Trophoblast cell (in vitro differentiated cells and primary cell): ENCODE measurements around the gene B4GALNT3.

ENCODE experiments used
- DNase-seq, 2 donors: peaks; one replicate each; pipeline ENCODE4 v3.0.0-alpha.2; 2016
- H2AFZ ChIP-seq: 2 replicates; pipeline ENCODE4 v1.6.1; 2013; ENCODE audit warnings: low read length, moderate library complexity, mild to moderate bottlenecking; ENCODE audit not compliant: insufficient read depth, poor library complexity
- H2AK5ac ChIP-seq: 2 replicates; pipeline ENCODE4 v1.6.1; 2013; ENCODE audit warnings: mild to moderate bottlenecking, low read length
- H2BK120ac ChIP-seq: 2 replicates; pipeline ENCODE4 v1.6.1; 2013; ENCODE audit warnings: low read length, mild to moderate bottlenecking, moderate library complexity; ENCODE audit not compliant: insufficient read depth, poor library complexity
- H2BK12ac ChIP-seq: 2 replicates; pipeline ENCODE4 v1.6.1; 2013; ENCODE audit warnings: mild to moderate bottlenecking, low read length, moderate library complexity
- H2BK5ac ChIP-seq: 2 replicates; pipeline ENCODE4 v1.6.1; 2013; ENCODE audit warnings: low read length, low read depth, moderate library complexity, mild to moderate bottlenecking; ENCODE audit not compliant: poor library complexity
- H3K14ac ChIP-seq: 2 replicates; pipeline ENCODE4 v1.6.1; 2013; ENCODE audit warnings: mild to moderate bottlenecking, low read length
- H3K18ac ChIP-seq: 2 replicates; pipeline ENCODE4 v1.6.1; 2013; ENCODE audit warnings: mild to moderate bottlenecking, low read length
- H3K23ac ChIP-seq: 2 replicates; pipeline ENCODE4 v1.6.1; 2013; ENCODE audit warnings: low read length
- H3K27ac ChIP-seq: 2 replicates; pipeline ENCODE4 v1.5.1; 2013; ENCODE audit warnings: low read depth, mild to moderate bottlenecking, inconsistent platforms, low read length, moderate library complexity
- H3K27me3 ChIP-seq: 2 replicates; pipeline ENCODE4 v1.6.1; 2013; ENCODE audit warnings: inconsistent platforms, mild to moderate bottlenecking, low read length, moderate library complexity; ENCODE audit not compliant: insufficient read depth
- H3K36me3 ChIP-seq, 2 experiments: 1 replicate in 1 of 2; 2 replicates in 1 of 2; pipeline ENCODE4 v1.6.1; 2013; ENCODE audit warnings: low read length in 2 of 2, mild to moderate bottlenecking in 2 of 2, moderate library complexity in 1 of 2; ENCODE audit not compliant: insufficient read depth in 2 of 2, control insufficient read depth in 1 of 2
- H3K4ac ChIP-seq: 2 replicates; pipeline ENCODE4 v1.6.1; 2013; ENCODE audit warnings: low read depth, mild to moderate bottlenecking, low read length, moderate library complexity
- H3K4me1 ChIP-seq, 2 experiments: 1 replicate in 1 of 2; 2 replicates in 1 of 2; pipeline ENCODE4 v1.6.1; 2013; ENCODE audit warnings: low read length in 2 of 2, mild to moderate bottlenecking in 2 of 2, moderate library complexity in 1 of 2; ENCODE audit not compliant: insufficient read depth in 2 of 2, control insufficient read depth in 1 of 2
- H3K4me2 ChIP-seq: 2 replicates; pipeline ENCODE4 v1.6.1; 2013; ENCODE audit warnings: inconsistent platforms, mild to moderate bottlenecking, low read length, moderate library complexity
- H3K4me3 ChIP-seq: 2 replicates; pipeline ENCODE4 v1.5.1; 2013; ENCODE audit warnings: mild to moderate bottlenecking, low read depth, low read length, inconsistent platforms
- H3K79me1 ChIP-seq: one replicate; pipeline ENCODE4 v1.6.1; 2013; ENCODE audit warnings: low read length
- H3K79me2 ChIP-seq: 2 replicates; pipeline ENCODE4 v1.6.1; 2013; ENCODE audit warnings: low read length, mild to moderate bottlenecking; ENCODE audit not compliant: control insufficient read depth, insufficient read depth, poor library complexity
- H3K9ac ChIP-seq: 2 replicates; pipeline ENCODE4 v1.6.1; 2013; ENCODE audit warnings: mild to moderate bottlenecking, low read length
- H3K9me3 ChIP-seq: 2 replicates; pipeline ENCODE4 v1.6.1; 2013; ENCODE audit warnings: low read depth, mild to moderate bottlenecking, control low read depth, inconsistent platforms, low read length; ENCODE audit not compliant: insufficient read depth
- H4K12ac ChIP-seq: 2 replicates; pipeline ENCODE4 v1.6.1; 2013; ENCODE audit warnings: low read depth, mild to moderate bottlenecking, low read length, moderate library complexity
- H4K8ac ChIP-seq: 2 replicates; pipeline ENCODE4 v1.6.1; 2013; ENCODE audit warnings: low read depth, mild to moderate bottlenecking, low read length, moderate library complexity
- H4K91ac ChIP-seq: one replicate; pipeline ENCODE4 v1.6.1; 2013; ENCODE audit warnings: low read depth, mild to moderate bottlenecking, low read length, moderate library complexity
- WGBS: extraction: QIAGEN DNeasy Blood & Tissue Kit; methylation state at CpG from one replicate; pipeline ENCODE4 v1.1.7; 2013; ENCODE audit warnings: missing lambda C conversion rate; ENCODE audit not compliant: insufficient read length, insufficient coverage; ENCODE audit errors: extremely low coverage; 5-methylcytosine and 5-hydroxymethylcytosine counted together

Gene B4GALNT3

DNA sequence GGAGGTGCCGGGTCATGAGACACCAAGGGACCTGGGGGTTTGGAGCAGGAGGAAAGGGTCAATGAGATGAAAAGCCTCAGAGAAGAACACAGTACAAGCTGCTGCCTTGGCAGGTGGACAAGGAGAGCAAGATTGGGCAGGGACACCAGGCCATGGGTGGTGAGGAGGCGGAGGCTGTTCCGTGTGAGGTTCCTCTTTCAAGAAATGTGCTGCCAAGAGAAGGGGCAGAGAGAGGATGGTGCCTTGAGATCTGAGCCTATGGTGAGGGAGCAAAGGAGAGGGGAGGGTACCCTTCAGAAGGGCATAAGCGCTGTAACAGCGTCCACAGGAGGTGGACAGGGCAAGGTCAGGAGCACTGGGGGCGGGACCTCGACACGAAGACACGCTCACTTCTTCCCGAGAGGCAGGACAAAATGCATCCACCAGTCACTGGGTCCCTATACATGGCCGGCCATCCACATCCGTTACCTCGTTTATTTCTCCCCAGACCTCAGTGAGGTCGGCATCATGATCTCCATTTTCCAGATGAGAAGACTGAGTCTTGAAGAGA, 100.2 kb downstream of the B4GALNT3 start:
- Histone ChIP-seq H3K27ac (no peak overlapping the region), H3K9ac (no peak overlapping the region), H2AFZ (no peak overlapping the region), H3K18ac (no peak overlapping the region), H3K23ac (no peak overlapping the region), H3K4me2 (no peak overlapping the region), H3K79me1 (no peaks in the 10 kb centered on the region), H3K36me3 (no peaks in the 10 kb centered on the region), H2BK120ac (no peak overlapping the region), H3K79me2 (no peaks in the 10 kb centered on the region), H2AK5ac (no peak overlapping the region), H3K9me3 (no peaks in the 10 kb centered on the region), H3K4ac (no peak overlapping the region), H3K27me3 (no peaks in the 10 kb centered on the region), H4K12ac (no peak overlapping the region), H2BK5ac (no peak overlapping the region), H3K4me1 (no peaks in the 10 kb centered on the region), H4K8ac (no peak overlapping the region), H3K14ac (no peak overlapping the region), H4K91ac (no peak overlapping the region), H2BK12ac (no peak overlapping the region), H3K4me3 (no peak overlapping the region)
- DNase-seq = no peak
- no CpG with 5 or more reads among the region's 14 CpGs for WGBS

DNA sequence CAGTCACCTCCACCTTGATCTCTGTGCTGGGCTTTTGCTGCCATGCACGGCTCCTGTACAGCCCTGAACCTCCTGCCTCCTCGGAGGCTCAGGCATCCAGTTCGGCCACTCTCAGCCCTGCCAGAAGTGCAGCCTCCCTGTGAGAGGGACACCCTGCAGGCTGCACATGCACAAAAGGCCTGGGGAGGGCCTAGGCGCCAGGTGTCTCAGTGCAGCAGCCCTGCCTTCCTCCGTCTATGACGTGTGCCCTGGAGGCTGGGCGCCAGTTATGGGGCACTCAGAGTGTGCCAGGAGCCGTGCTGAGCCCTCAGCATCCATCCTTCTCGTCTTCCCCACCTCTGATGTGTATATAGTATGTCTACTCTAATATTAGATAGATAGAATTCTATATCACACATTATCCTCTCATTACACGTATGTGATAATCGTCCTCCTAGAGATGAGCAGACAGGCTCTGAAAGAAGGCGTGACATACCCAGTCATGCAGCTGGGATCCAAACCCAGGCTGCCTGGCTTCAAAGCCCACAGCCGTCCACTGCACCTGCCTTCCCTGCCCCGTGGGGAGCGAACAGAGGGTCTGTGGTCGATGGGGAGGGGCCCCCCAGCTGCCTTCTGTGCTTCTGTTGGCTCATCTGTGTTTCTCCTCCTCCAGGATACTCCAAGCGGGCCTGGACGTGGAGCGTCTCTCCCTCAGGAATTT, 101.1 kb downstream of the B4GALNT3 start:
- no peaks in the 10 kb centered on the region for H3K79me2 ChIP-seq
- H3K79me1 ChIP-seq = no peaks in the 10 kb centered on the region
- no peak overlapping the region for H3K27ac ChIP-seq
- no peak overlapping the region for H2AFZ ChIP-seq
- no peak overlapping the region for H2BK12ac ChIP-seq
- no peak overlapping the region for H3K4ac ChIP-seq
- H2BK5ac ChIP-seq = no peak overlapping the region
- H3K9me3 ChIP-seq = peaks cover under 1% of the 10 kb centered on the region
- H2AK5ac ChIP-seq = no peak overlapping the region
- DNase-seq = peak in 1 of 2 donors; percentile 64
- no peaks in the 10 kb centered on the region for H3K4me1 ChIP-seq
- H4K91ac ChIP-seq = no peak overlapping the region
- no peak overlapping the region for H2BK120ac ChIP-seq
- no peak overlapping the region for H3K23ac ChIP-seq
- H3K4me3 ChIP-seq = no peak overlapping the region
- H4K8ac ChIP-seq = no peak overlapping the region
- H3K14ac ChIP-seq = no peak overlapping the region
- no peak overlapping the region for H3K9ac ChIP-seq
- H3K36me3 ChIP-seq = no peaks in the 10 kb centered on the region
- no peak overlapping the region for H3K18ac ChIP-seq
- no peak overlapping the region for H4K12ac ChIP-seq
- H3K4me2 ChIP-seq = no peak overlapping the region
- no CpG with 5 or more reads among the region's 19 CpGs for WGBS
- no peaks in the 10 kb centered on the region for H3K27me3 ChIP-seq

DNA sequence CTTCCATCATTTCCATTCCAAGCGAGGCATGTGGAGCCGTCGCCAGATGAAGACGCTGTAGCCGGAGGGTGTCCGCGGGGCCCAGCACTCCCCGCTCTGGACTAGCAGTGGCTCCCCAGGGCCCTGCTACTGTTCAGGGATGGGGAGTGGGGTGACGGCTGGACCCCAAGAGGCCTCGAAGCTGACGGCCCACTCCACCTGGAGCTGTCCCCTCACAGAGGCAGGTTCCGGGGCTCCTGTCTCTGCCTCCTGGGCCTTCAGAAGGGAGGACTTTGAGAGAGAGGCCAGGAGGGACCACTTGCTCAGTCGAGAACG, 101.6 kb downstream of the B4GALNT3 start:
- Histone ChIP-seq H3K23ac (no peak overlapping the region), H4K91ac (no peak overlapping the region), H3K79me1 (no peaks in the 10 kb centered on the region), H3K4me2 (no peak overlapping the region), H3K27me3 (no peaks in the 10 kb centered on the region), H3K79me2 (no peaks in the 10 kb centered on the region), H2BK5ac (no peak overlapping the region), H3K4ac (no peak overlapping the region), H2BK120ac (no peak overlapping the region), H4K12ac (no peak overlapping the region), H2AK5ac (no peak overlapping the region), H3K9me3 (peaks cover 2% of the 10 kb centered on the region), H3K27ac (no peak overlapping the region), H3K36me3 (no peaks in the 10 kb centered on the region), H3K18ac (no peak overlapping the region), H3K9ac (no peak overlapping the region), H2BK12ac (no peak overlapping the region), H2AFZ (no peak overlapping the region), H3K14ac (no peak overlapping the region), H3K4me1 (no peaks in the 10 kb centered on the region), H4K8ac (no peak overlapping the region), H3K4me3 (no peak overlapping the region)
- DNase-seq = peak in 1 of 2 donors; percentile 33
- WGBS = no CpG with 5 or more reads among the region's 14 CpGs

DNA sequence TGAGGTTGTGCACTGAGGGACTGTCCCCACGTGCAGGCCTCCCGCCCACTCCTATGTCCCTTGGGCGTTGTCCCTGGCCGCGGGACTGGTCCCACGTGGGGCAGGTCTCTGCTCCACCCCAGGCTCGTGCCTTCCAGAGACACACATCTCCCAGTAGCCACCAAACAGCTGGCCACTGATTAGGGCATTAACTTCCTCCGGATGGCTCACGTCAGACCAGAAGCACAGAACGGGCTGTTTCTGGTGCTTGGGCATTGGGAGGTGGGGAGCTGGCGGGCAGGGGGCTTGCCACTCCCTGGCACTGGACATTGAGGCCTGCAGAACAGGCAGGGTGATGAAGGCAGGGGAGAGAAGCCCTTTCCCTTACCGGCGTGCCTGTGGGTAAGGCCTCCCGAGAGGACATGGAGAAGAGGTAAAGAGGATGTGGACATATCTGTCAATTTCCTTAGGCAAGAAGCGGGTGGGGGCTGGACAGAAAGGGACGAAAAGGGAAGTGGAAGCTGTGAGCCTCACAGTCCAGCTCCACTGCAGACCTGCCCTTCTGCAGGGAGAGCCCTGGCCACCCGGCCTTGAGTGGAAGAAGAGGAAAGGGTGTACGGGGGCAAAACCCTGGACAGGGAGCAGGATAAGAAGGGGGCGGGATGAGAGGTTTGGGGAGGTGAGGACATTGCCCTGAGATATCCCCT, 102.3 kb downstream of the B4GALNT3 start:
- H3K4me1 ChIP-seq = no peaks in the 10 kb centered on the region
- no peak overlapping the region for H3K27ac ChIP-seq
- H3K14ac ChIP-seq = no peak overlapping the region
- H2BK5ac ChIP-seq = no peak overlapping the region
- no peak overlapping the region for H4K91ac ChIP-seq
- no peak overlapping the region for H4K12ac ChIP-seq
- H3K27me3 ChIP-seq = no peaks in the 10 kb centered on the region
- WGBS = no CpG with 5 or more reads among the region's 19 CpGs
- no peak overlapping the region for H2AFZ ChIP-seq
- H4K8ac ChIP-seq = no peak overlapping the region
- H3K9me3 ChIP-seq = peaks cover 2% of the 10 kb centered on the region
- H3K36me3 ChIP-seq = no peaks in the 10 kb centered on the region
- H3K23ac ChIP-seq = no peak overlapping the region
- no peaks in the 10 kb centered on the region for H3K79me2 ChIP-seq
- no peak overlapping the region for H3K4ac ChIP-seq
- H3K4me2 ChIP-seq = no peak overlapping the region
- DNase-seq = no peak
- H2AK5ac ChIP-seq = no peak overlapping the region
- no peak overlapping the region for H2BK12ac ChIP-seq
- no peak overlapping the region for H3K9ac ChIP-seq
- H2BK120ac ChIP-seq = no peak overlapping the region
- no peak overlapping the region for H3K4me3 ChIP-seq
- H3K79me1 ChIP-seq = no peaks in the 10 kb centered on the region
- H3K18ac ChIP-seq = no peak overlapping the region
